Breast epithelium (tissue), 3 donors: Measurements from ENCODE around the gene ZNF438.

Experiments used
- POLR2A ChIP-seq: fragments of 450-650 bp; IDR thresholded peaks from one replicate; pipeline ENCODE4 v1.6.1; 2016; ENCODE audit warnings: antibody characterized with exemption, mild to moderate bottlenecking, moderate library complexity
- POLR2AphosphoS5 ChIP-seq, 3 donors: sonication (generic); formaldehyde crosslinking; IDR thresholded peaks; one replicate each; pipeline ENCODE4 v1.6.1; 2017; ENCODE audit warnings: antibody characterized with exemption in 3 of 3
- TF ChIP-seq, protein P1 (sequence below), 3 donors: fragments of 450-650 bp; IDR thresholded peaks; one replicate each; pipeline ENCODE4 v1.5.1; 2016 to 2017; ENCODE audit warnings: antibody characterized with exemption in 3 of 3, mild to moderate bottlenecking in 3 of 3, moderate library complexity in 3 of 3

DNA sequence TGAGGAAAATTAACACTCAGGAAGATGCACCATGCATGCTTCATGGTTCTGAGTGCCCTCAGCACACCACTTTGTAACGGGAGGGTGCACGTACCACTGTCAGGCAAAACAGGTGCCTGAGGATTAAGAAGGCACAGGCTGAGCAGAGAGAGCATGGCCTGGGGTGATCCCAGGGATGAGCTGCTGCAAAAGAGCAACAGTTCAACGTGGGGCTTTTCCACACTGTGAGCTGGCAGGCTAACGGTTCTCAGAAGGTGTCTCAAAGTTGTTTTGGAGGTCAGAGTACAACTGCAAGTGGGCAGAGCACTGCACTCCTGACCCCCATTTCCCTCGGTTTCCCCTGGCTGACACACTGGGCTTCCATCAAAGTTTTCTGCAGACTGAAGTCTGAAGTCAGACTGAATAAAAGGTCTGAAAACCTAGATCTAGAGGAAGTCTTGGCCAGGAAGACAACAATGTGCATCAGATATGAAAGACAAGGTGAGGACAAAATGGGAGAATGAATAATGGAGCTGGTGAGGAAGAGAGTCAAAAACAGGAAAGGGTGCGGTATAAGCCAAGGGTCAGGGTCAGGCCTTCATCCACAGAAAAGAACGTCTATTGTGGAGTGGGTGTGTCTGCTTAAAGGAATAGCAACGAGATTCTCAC is 20.5 kb downstream of the ZNF438 start:
- TF ChIP-seq, protein P1, sequence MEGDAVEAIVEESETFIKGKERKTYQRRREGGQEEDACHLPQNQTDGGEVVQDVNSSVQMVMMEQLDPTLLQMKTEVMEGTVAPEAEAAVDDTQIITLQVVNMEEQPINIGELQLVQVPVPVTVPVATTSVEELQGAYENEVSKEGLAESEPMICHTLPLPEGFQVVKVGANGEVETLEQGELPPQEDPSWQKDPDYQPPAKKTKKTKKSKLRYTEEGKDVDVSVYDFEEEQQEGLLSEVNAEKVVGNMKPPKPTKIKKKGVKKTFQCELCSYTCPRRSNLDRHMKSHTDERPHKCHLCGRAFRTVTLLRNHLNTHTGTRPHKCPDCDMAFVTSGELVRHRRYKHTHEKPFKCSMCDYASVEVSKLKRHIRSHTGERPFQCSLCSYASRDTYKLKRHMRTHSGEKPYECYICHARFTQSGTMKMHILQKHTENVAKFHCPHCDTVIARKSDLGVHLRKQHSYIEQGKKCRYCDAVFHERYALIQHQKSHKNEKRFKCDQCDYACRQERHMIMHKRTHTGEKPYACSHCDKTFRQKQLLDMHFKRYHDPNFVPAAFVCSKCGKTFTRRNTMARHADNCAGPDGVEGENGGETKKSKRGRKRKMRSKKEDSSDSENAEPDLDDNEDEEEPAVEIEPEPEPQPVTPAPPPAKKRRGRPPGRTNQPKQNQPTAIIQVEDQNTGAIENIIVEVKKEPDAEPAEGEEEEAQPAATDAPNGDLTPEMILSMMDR (IDR thresholded peaks at IDR 0.05): no peak
- TF ChIP-seq POLR2A (no peak), POLR2AphosphoS5 (IDR thresholded peaks at IDR 0.05) (no peak)
